ENCODE measurements around the gene PSME3.
"Not testable (repeated sequence)": the region's sequence is repeated elsewhere in the genome, so short reads cannot be mapped to it uniquely, and the experiment has no call there.

The PSME3 gene

DNA sequence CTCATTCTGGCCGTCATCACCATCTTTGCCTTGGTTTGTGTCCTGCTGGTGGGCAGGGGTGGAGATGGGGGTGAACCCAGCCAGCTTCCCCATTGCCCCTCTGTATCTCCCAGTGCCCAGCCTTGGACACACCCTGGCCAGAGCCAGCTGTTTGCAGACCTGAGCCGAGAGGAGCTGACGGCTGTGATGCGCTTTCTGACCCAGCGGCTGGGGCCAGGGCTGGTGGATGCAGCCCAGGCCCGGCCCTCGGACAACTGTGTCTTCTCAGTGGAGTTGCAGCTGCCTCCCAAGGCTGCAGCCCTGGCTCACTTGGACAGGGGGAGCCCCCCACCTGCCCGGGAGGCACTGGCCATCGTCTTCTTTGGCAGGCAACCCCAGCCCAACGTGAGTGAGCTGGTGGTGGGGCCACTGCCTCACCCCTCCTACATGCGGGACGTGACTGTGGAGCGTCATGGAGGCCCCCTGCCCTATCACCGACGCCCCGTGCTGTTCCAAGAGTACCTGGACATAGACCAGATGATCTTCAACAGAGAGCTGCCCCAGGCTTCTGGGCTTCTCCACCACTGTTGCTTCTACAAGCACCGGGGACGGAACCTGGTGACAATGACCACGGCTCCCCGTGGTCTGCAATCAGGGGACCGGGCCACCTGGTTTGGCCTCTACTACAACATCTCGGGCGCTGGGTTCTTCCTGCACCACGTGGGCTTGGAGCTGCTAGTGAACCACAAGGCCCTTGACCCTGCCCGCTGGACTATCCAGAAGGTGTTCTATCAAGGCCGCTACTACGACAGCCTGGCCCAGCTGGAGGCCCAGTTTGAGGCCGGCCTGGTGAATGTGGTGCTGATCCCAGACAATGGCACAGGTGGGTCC is 18.4 kb downstream of the PSME3 start:
- not testable (repeated sequence) for DNase-seq (ENCODE audit: low spot score)

- DNase-seq (ENCODE audit: low spot score) = no peak
Measured at GRCh38 chr17:42852351-42852750, 19.2 kb downstream of the PSME3 start.

DNA sequence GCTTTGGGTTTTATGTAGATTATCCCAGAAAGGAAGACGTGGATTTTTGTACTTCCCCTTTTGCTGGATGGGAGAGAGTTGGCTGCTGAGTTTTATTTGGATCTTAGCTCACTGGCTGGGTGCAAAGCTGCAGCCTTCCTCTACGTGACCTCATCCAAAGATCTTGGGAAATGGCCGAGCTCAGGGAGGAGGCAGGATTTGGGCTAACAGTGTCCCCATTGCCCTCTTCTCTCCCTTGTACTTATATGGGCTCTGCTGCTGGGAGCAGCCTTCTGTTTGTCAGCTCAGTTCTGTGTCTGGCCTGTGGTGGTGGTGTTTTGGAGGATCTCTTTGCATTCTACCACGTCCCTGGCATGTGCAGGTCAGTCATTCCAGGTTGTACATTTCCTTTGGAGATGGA is 19.8 kb downstream of the PSME3 start:
- DNase-seq (ENCODE audit: low spot score) = no peak

DNA sequence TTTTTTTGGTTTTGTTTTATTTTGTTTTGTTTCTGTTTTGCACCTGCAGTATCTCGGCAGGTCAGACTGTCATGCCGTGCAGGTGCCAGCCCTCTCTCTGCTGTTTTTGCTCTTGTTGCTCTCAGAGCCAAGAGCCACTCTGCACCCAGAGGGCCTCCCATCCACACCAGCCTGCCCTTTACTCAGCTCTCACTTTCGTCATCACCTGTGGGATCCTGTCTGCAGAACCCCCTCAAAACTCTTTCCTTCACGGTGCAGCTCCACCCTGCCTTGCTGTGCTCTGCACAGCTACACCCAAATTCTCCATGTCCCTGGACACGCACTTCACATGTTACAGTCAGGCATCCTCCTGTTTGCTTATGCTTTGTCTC is 20.4 kb downstream of the PSME3 start:
- no peak for DNase-seq (ENCODE audit: low spot score)

DNA sequence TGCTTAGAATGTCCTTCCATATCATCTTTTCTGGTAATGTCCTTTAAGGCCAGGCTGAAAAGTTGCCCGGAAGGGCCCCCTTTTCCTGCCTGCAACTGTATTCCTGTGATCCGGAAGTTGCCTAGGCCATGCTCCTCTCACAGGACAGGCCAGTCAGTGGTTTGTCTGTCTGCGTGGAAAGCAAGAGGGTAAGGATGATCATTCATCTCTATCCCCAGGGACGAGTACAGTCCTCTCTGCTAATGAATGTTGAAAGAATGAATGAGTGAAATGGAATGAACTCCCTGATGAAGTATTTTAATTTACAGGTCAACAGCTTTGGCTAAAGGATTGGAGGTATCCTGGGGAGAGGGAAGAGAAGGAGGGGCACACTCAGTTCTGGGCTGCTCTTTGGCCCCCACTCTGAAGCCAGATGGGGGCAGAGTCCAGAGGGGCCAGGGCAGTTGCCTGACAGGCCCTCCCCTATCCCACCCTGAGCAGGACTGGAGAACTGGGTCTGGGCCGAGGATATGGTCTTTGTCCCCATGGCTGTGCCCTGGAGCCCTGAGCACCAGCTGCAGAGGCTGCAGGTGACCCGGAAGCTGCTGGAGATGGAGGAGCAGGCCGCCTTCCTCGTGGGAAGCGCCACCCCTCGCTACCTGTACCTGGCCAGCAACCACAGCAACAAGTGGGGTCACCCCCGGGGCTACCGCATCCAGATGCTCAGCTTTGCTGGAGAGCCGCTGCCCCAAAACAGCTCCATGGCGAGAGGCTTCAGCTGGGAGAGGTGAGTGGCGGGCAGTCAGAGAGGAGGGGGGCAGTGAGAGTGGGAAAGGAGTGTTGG is 21.0 kb downstream of the PSME3 start:
- DNase-seq (ENCODE audit: low spot score) = no peak

DNA sequence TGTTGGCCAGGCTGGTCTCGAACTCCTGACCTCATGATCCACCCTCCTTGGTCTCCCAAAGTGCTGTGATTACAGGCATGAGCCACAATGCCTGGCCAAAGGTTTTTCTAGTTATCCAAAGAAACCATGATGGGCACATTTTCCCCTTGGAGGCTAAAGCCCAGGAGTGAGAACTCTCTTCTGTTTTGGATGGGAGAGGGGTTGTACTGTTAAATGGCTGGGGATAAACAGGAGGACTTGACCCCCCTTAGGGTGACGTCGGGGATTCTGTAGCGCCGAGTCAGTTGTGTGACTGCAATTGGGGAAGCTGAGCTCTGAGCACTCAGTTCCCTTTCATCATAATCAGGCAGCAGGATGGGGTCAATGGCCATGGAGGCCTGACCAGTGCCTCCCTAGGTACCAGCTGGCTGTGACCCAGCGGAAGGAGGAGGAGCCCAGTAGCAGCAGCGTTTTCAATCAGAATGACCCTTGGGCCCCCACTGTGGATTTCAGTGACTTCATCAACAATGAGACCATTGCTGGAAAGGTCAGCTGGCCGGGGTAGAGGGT is 21.9 kb downstream of the PSME3 start:
- DNase-seq (ENCODE audit: low spot score) = no peak

GRCh38 chr17:42856093-42856492 is 22.9 kb downstream of the PSME3 start:
- not testable (repeated sequence) for DNase-seq (ENCODE audit: low spot score)

DNA sequence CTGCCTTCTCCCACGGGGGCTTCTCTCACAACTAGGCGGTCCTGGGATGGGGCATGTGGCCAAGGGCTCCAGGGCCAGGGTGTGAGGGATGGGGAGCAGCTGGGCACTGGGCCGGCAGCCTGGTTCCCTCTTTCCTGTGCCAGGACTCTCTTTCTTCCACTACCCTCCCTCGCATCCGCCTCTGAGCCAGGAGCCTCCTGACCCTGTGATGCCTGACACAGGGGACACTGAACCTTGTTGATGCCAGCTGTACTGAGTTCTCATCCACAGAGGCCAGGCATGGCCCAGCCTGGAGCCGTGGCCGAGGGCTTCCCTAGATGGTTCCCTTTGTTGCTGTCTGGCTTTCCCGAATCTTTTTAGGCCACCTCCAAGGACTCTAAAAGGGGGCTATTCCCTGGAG is 23.3 kb downstream of the PSME3 start:
- not testable (repeated sequence) for DNase-seq (ENCODE audit: low spot score)

- DNase-seq (ENCODE audit: low spot score) = no peak
Measured at GRCh38 chr17:42857389-42857788, 24.2 kb downstream of the PSME3 start.

DNA sequence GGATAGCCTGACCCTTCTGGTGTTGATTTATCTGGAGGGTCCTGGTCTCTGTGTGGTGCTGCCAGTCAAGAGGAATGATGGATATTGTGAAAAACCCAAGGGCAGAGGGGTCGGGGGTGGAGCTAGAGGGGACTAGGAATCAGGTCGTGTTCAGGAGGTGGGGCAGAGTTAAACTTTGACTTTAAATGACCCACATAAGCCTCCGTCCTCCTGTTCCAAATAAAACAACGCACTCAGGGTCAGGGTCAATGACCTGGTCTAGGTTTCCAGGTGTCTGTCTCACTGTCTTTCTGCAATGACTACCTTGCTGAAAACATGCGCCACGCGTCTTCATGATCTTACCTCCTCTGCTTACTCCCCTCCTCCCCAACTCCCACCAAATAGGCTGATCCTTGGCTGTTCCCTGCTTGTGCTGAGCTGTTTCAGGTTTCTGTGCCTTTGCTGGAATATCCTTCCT is 32.5 kb downstream of the PSME3 start:
- no peak for DNase-seq (ENCODE audit: low spot score)

DNA sequence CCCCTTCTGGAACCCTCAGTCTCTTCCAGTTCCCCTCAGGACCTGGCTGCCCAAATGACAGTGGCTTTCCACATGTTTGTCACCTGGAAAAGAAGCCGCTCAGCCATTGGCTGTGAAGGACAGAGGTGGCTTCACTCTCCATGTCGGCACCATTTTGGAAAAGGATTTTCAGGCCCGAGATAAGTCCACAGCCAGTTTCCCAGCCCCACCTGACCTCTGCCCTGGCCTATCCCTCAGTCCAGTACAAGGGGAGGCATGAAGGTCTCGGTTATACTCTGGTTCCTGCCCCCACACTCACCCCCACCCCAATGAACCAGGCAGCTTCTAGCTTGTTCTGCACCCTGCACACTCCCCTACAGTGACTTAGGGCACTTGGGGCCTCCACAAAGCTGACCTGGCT is 33.0 kb downstream of the PSME3 start:
- DNase-seq (ENCODE audit: low spot score) = no peak

DNA sequence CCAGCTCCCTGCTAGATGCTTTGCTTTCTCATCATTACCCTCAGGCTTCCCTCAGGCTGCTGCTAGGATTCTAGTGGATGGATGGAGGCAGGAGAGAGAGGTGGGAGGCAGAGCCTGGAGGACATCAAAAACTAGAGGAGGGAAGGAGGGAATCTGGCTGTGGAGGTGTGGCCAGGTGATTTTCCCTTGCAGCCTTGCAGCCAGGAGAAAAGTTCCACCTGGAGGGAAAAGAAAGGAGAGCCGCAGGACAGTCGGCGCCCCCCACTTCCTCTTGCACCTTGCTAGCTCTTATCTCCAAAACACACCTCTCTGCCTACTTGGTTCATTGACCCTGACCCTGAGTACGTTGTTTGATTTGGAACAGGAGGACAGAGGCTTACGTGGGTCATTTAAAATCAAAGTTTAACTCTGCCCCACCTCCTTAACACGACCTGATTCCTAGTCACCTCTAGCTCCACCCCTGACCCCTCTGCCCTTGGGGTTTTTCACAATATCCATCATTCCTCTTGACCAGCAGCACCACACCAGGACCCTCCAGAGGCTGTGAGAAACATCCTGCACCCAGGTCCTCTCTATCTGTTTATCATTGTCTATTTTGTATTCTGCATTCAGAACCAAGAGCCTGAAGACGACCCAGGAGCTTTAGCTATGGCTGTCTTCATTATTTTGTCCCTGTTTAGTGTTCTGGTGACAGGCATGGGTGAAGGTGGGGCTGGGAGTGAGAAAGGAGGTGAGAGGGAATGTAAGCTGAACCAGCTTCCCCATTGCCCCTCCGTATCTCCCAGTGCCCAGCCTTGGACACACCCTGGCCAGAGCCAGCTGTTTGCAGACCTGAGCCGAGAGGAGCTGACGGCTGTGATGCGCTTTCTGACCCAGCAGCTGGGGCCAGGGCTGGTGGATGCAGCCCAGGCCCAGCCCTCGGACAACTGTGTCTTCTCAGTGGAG is 33.7 kb downstream of the PSME3 start:
- DNase-seq (ENCODE audit: low spot score) = no peak

GRCh38 chr17:42867694-42868261 is 34.6 kb downstream of the PSME3 start:
- DNase-seq (ENCODE audit: low spot score) = not testable (repeated sequence)

DNA sequence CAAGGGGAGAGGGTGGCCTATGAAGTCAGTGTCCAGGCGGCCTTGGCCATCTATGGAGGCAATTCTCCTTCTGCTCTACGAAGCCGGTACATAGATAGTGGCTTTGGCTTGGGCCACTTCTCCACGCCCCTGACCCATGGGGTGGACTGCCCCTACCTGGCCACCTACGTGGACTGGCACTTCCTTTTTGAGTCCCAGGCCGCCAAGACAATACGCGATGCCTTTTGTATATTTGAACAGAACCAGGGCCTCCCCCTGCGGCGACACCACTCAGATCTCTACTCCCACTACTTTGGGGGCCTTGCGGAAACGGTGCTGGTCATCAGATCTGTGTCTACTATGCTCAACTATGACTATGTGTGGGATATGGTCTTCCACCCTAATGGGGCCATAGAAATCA is 35.1 kb downstream of the PSME3 start:
- no peak for DNase-seq (ENCODE audit: low spot score)

- DNase-seq (ENCODE audit: low spot score) = no peak
Measured at GRCh38 chr17:42871647-42872046, 38.5 kb downstream of the PSME3 start.

DNA sequence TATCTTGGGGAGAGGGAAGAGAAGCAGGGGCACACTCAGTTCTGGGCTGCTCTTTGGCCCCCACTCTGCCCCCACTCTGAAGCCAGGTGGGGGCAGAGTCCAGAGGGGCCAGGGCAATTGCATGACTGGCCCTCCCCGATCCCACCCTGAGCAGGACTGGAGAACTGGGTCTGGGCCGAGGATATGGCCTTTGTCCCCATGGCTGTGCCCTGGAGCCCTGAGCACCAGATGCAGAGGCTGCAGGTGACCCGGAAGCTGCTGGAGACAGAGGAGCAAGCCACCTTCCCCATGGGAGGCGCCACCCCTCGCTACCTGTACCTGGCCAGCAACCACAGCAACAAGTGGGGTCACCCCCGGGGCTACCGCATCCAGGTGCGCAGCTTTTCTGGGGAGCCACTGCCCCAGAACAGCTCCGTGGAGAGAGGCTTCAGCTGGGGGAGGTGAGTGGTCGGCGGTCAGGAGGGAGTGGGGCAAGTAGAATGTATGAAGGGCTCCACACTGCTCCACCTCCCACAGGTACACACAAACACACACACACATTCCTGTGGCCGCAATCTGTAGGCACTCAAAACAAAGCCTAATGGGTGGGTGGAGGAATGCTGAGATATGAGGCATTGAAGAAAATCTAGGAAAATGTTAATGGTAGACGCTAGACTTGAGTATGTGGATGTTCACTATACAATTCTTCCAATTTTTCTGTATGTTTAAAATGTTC is 39.2 kb downstream of the PSME3 start:
- no peak for DNase-seq (ENCODE audit: low spot score)

- no peak for DNase-seq (ENCODE audit: low spot score)
Measured at GRCh38 chr17:42873315-42873714, 40.1 kb downstream of the PSME3 start.

DNA sequence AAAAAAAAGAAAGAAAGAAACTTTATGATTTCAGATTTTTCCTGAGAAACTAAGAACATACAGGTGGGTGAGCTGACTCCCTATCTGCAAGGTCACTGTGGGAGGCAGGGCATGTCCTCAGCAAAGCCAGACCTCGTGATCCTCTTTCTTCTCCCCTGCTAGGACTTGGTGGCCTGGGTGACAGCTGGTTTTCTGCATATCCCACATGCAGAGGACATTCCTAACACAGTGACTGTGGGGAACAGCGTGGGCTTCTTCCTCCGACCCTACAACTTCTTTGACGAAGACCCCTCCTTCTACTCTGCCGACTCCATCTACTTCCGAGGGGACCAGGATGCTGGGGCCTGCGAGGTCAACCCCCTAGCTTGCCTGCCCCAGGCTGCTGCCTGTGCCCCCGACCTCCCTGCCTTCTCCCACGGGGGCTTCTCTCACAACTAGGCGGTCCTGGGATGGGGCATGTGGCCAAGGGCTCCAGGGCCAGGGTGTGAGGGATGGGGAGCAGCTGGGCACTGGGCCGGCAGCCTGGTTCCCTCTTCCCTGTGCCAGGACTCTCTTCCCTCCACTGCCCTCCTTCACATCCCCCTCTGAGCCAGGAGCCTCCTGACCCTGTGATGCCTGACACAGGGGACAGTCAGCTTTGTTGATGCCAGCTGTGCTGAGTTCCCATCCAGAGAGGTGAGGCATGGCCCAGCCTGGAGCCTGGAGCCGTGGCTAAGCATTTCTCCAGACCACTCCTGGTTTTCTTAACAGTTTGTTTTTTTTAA is 40.9 kb downstream of the PSME3 start:
- not testable (repeated sequence) for DNase-seq (ENCODE audit: low spot score)

DNA sequence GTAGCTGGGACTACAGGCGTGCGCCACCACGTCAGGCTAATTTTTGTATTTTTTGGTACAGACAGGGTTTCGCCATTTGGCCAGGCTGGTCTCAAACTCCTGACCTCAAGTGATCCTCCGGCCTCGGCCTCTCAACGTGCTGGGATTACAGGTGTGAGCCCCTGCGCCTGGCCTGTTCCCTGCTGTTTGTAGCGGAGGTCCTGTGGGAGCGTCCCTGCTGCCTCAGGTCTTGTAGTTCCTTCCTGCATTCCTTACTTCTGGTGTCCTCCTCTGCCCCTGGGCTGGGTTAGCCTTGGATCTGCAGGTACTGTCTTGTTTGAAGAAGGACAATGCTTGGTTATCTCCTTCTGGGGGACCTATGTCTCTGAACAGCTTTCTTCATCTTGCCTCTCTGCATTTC is 43.8 kb downstream of the PSME3 start:
- DNase-seq (ENCODE audit: low spot score) = no peak

All from AG08395 (cell line).